DOHH2 (cell line): ENCODE data around the gene HK3.

ENCODE experiments used
- H3F3A ChIP-seq: fragments of 200-600 bp; sonication (generic), shearing (Covaris generic); 2 replicates; pipeline ENCODE4 v1.6.0; 2016; ENCODE audit warnings: antibody characterized with exemption, mild to moderate bottlenecking; ENCODE audit not compliant: control insufficient read depth, insufficient read depth
- H3K27ac ChIP-seq: fragments of 200-600 bp; sonication (generic); 2 replicates; pipeline ENCODE4 v1.5.1; 2014; ENCODE audit warnings: low read depth, mild to moderate bottlenecking, low read length, moderate library complexity
- H3K27me3 ChIP-seq: fragments of 200-600 bp; sonication (generic); 2 replicates; pipeline ENCODE4 v1.6.1; 2014; ENCODE audit warnings: mild to moderate bottlenecking, low read length, mixed read lengths; ENCODE audit not compliant: control insufficient read depth
- H3K36me3 ChIP-seq: fragments of 200-600 bp; sonication (generic); 2 replicates; pipeline ENCODE4 v1.6.1; 2014; ENCODE audit warnings: mild to moderate bottlenecking, low read length, moderate library complexity, mixed read lengths; ENCODE audit not compliant: control insufficient read depth
- H3K4me1 ChIP-seq: fragments of 200-600 bp; sonication (generic); 2 replicates; pipeline ENCODE4 v1.6.1; 2014; ENCODE audit warnings: mild to moderate bottlenecking, low read length, mixed read lengths; ENCODE audit not compliant: control insufficient read depth
- H3K4me2 ChIP-seq: fragments of 200-600 bp; sonication (generic); 2 replicates; pipeline ENCODE4 v1.6.0; 2014; ENCODE audit warnings: mild to moderate bottlenecking, low read length, moderate library complexity
- H3K4me3 ChIP-seq: fragments of 200-600 bp; sonication (generic); 2 replicates; pipeline ENCODE4 v1.5.1; 2014; ENCODE audit warnings: mild to moderate bottlenecking, low read length, mixed read lengths
- H3K79me2 ChIP-seq: fragments of 200-600 bp; sonication (generic); 2 replicates; pipeline ENCODE4 v1.6.1; 2014; ENCODE audit warnings: mild to moderate bottlenecking, low read length, mixed read lengths; ENCODE audit not compliant: control insufficient read depth
- H3K9me2 ChIP-seq: fragments of 200-600 bp; sonication (generic); replicated peaks from 2 replicates; pipeline ENCODE4 v1.6.1; 2014; ENCODE audit warnings: mild to moderate bottlenecking, low read length, mixed read lengths; ENCODE audit not compliant: control insufficient read depth
- H3K9me3 ChIP-seq: fragments of 200-600 bp; sonication (generic); 2 replicates; pipeline ENCODE4 v1.6.1; 2014; ENCODE audit warnings: antibody characterized with exemption, low read length, mixed read lengths; ENCODE audit not compliant: control insufficient read depth, insufficient read depth
- H4K20me1 ChIP-seq: fragments of 200-600 bp; sonication (generic); 2 replicates; pipeline ENCODE4 v1.6.0; 2014; ENCODE audit warnings: low read depth, mild to moderate bottlenecking, antibody characterized with exemption, low read length, moderate library complexity; ENCODE audit not compliant: control insufficient read depth, insufficient read depth
- EZH2phosphoT487 ChIP-seq: fragments of 200-600 bp; sonication (generic); IDR thresholded peaks from 2 replicates; pipeline ENCODE4 v1.6.1; 2017; ENCODE audit warnings: borderline replicate concordance, mild to moderate bottlenecking, antibody characterized with exemption, low read length, moderate library complexity, mixed read lengths
- TF ChIP-seq, protein P1 (sequence below): fragments of 200-600 bp; sonication (generic); IDR thresholded peaks from one replicate; pipeline ENCODE4 v1.5.1; 2014; ENCODE audit warnings: antibody characterized with exemption, mild to moderate bottlenecking, low read depth, low read length; ENCODE audit not compliant: poor library complexity, severe bottlenecking

The HK3 gene

DNA sequence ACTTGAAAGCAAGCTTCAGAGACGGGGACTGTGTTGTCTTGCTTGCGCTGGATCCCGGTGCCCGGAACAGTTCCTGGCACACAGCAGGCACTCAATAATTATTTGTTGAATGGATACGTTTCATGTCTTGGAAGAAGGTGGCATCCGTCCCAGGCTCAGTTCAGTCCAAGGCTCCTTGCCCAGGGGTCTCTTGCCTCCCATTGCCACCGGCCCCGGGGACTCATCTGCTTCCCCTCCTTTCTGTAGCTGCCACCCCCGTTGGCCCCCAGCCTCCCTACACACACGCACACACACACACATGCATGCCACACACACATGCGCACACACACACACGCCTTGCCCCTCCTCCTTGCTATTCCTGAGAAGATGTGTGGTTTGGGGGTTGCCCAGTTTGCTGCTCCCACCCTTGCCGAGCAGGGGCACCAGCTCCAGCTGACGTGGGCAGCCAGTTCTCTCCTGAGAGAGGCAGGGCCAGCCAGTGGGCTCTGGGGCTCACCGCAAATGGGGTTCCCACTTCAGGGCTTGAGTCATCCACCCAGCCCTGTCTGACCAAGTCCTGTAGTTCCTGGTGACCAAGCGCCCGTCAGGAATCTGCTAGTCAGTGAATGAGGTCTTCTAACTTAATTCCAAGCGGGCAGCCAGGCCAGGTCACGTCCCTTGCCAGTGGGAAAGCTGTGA lies 41.8 kb downstream of the HK3 start:
- no peak overlapping the region for H3K4me2 ChIP-seq
- no peaks in the 10 kb centered on the region for H3K9me2 ChIP-seq
- H3K79me2 ChIP-seq, result no peaks in the 10 kb centered on the region
- H3K27ac ChIP-seq, result no peak overlapping the region
- no peaks in the 10 kb centered on the region for H3K9me3 ChIP-seq
- H3K36me3 ChIP-seq, result no peaks in the 10 kb centered on the region
- no peaks in the 10 kb centered on the region for H3K27me3 ChIP-seq
- TF ChIP-seq, protein P1, sequence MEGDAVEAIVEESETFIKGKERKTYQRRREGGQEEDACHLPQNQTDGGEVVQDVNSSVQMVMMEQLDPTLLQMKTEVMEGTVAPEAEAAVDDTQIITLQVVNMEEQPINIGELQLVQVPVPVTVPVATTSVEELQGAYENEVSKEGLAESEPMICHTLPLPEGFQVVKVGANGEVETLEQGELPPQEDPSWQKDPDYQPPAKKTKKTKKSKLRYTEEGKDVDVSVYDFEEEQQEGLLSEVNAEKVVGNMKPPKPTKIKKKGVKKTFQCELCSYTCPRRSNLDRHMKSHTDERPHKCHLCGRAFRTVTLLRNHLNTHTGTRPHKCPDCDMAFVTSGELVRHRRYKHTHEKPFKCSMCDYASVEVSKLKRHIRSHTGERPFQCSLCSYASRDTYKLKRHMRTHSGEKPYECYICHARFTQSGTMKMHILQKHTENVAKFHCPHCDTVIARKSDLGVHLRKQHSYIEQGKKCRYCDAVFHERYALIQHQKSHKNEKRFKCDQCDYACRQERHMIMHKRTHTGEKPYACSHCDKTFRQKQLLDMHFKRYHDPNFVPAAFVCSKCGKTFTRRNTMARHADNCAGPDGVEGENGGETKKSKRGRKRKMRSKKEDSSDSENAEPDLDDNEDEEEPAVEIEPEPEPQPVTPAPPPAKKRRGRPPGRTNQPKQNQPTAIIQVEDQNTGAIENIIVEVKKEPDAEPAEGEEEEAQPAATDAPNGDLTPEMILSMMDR, result no peak
- no peak for TF ChIP-seq EZH2phosphoT487
- H4K20me1 ChIP-seq, result no peaks in the 10 kb centered on the region
- H3F3A ChIP-seq, result no peaks in the 10 kb centered on the region
- H3K4me3 ChIP-seq, result no peak overlapping the region
- H3K4me1 ChIP-seq, result no peaks in the 10 kb centered on the region; the same call in 1 of the 2 replicates

- no peak overlapping the region for H3K4me3 ChIP-seq
- H3K4me1 ChIP-seq, result no peaks in the 10 kb centered on the region
- no peaks in the 10 kb centered on the region for H3K79me2 ChIP-seq
- no peaks in the 10 kb centered on the region for H3K36me3 ChIP-seq
- H4K20me1 ChIP-seq, result no peaks in the 10 kb centered on the region
- H3K27me3 ChIP-seq, result no peaks in the 10 kb centered on the region
- H3K27ac ChIP-seq, result no peak overlapping the region
- TF ChIP-seq EZH2phosphoT487, result no peak
- TF ChIP-seq, protein P1, result no peak
- H3K9me2 ChIP-seq, result no peaks in the 10 kb centered on the region
- no peak overlapping the region for H3K4me2 ChIP-seq
- H3F3A ChIP-seq, result no peaks in the 10 kb centered on the region
- H3K9me3 ChIP-seq, result no peaks in the 10 kb centered on the region
These were observed 42.4 kb downstream of the HK3 start for GRCh38 chr5:176856746-176857145.

GRCh38 chr5:176855598-176855997 lies 43.5 kb downstream of the HK3 start:
- Histone ChIP-seq H3K79me2 (no peaks in the 10 kb centered on the region), H3K4me1 (no peaks in the 10 kb centered on the region), H3K27ac (no peak overlapping the region), H3K9me2 (no peaks in the 10 kb centered on the region), H3K36me3 (no peaks in the 10 kb centered on the region), H3K27me3 (no peaks in the 10 kb centered on the region), H4K20me1 (no peaks in the 10 kb centered on the region), H3F3A (no peaks in the 10 kb centered on the region), H3K9me3 (no peaks in the 10 kb centered on the region), H3K4me3 (no peak overlapping the region), H3K4me2 (no peak overlapping the region)
- TF ChIP-seq, protein P1, result no peak
- TF ChIP-seq EZH2phosphoT487, result no peak
